GM08714 (cell line): ENCODE measurements around the gene MRPS6.

ENCODE experiments used
- H3K4me3 ChIP-seq: fragments of 200-500 bp; sonication (Bioruptor generic); 2 replicates; pipeline ENCODE4 v1.5.1; 2014; ENCODE audit warnings: mild to moderate bottlenecking, low read length, inconsistent platforms
- ZNF274 ChIP-seq: IDR thresholded peaks from 2 replicates; pipeline ENCODE4 v1.6.1; 2012; ENCODE audit warnings: mild to moderate bottlenecking, low read depth, low read length

The MRPS6 gene

DNA sequence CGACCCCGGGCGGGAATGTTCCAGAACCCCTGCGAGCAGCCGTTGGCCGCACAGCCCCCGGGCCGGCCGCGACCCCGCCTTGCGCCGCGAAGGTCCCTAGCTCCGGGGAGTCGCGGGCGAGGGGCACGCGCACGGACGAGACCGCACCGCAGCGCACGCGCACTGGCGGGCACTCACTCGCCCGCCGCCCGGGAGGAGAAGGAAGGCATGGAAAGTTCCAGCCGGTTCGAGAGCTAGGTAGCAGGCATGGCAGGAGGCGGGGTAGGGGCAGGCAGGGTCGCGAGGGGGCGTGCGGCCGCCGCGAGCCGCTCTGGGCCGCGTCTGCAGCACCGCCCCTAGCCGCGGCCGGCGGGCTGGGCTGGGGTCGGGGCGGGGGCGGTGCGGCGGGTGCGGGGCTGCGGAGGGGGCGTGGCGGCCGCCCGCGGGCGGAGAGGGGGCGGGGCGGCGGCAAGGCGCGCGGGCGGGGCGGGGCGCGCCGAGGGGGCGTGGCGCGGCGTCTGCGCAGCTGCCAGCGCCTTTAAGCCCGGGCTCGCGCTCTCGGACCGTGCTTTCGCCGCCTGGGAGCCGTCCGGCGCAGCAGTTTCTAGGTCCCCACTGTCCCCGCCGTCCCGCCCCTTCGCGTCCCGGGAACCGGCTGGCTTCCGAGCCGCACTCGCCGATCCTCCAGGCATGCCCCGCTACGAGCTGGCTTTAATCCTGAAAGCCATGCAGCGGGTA lies at the start of gene MRPS6, which contains the start of gene SLC5A3:
Gene MRPS6 (plus strand): TSS at position 547 of the 717 bp plus-strand sequence. CDS start 123 bp downstream, at position 670.
Gene SLC5A3 (plus strand): TSS at position 547 of the 717 bp plus-strand sequence. CDS start 21,621 bp downstream, outside the sequence.
- H3K4me3 ChIP-seq = peak within 1 kb of the TSS; percentile 81
- TF ChIP-seq ZNF274 = no peak

DNA sequence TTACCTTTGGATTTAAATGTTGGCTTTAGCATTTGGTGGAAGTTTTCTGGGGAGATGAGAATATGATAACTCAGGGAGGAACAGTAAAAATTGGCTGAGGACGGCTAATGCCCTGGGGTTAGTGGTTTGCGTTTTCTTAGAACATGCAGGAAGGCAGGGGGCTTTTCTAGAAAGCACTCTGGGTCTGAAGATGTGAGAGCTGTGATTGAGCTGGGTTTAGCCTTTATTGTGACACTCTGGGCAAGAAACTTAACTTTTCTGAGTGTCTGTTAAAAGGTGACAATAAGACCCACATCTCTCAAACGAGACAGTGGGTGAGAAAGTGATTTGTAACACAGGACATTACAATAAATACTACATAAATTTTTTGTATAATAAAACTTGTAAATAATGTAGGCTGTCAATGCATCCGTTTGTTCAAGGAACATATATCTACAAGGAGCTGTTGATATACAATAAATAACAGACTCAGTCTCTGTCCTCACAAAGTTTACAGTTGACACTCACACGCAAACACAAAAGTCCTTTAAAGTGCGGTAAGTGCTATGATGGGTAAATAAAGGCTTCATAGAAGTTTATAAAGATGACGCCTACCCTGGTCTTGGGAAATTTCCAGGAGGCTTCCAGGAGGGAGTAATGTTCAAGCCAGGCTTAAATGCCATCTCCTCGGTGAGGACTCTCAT lies 49.5 kb upstream of the MRPS6 start:
- no peak for TF ChIP-seq ZNF274
- no peak overlapping the region for H3K4me3 ChIP-seq

DNA sequence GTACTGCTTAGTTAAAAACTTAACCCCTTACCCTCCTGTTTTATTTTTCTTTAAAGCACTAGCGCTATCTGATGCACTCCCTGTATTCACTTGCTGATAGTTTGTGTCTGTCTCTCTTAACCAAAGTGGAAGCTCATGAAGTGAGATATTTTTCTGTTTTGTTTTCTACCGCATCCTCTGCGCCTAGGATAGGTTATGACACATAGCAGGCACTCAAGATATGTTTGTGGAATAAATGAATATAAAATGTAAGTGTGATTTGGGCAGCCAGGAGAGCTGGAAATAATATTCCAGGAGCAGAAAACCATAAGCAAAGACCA lies 49.0 kb upstream of the MRPS6 start:
- no peak overlapping the region for H3K4me3 ChIP-seq
- TF ChIP-seq ZNF274 = no peak

DNA sequence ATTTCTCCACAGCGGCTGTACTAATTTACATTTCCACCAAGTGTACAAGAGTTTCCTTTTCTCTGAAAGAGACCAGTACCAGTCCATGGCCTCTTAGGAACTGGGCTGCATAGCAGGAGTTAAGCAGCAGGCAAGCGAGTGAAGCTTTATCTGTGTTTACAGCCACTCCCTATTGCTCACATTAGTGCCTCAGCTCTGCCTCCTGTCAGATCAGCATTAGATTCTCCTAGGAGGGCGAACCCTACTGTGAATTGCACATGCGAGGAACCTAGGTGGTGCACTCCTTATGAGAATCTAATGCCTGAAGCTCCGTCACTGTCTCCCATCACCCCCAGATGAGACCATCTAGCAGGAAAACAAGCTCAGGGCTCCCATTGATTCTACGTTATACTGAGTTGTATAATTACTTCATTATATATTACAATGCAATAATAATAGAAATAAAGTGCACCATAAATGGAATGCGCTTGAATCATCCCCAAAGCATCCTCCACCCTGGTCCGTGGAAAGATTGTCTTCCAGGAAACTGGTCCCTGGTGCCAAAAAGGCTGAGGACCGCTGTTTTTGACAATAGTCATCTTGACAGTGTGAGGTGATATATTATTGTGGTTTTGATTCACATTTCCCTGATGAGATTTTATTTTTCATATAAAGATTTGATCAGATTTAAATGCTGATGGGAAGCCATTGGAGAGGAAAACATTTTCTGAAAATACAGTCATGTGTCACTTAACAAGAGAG lies 45.5 kb upstream of the MRPS6 start:
- H3K4me3 ChIP-seq = no peak overlapping the region
- TF ChIP-seq ZNF274 = no peak

DNA sequence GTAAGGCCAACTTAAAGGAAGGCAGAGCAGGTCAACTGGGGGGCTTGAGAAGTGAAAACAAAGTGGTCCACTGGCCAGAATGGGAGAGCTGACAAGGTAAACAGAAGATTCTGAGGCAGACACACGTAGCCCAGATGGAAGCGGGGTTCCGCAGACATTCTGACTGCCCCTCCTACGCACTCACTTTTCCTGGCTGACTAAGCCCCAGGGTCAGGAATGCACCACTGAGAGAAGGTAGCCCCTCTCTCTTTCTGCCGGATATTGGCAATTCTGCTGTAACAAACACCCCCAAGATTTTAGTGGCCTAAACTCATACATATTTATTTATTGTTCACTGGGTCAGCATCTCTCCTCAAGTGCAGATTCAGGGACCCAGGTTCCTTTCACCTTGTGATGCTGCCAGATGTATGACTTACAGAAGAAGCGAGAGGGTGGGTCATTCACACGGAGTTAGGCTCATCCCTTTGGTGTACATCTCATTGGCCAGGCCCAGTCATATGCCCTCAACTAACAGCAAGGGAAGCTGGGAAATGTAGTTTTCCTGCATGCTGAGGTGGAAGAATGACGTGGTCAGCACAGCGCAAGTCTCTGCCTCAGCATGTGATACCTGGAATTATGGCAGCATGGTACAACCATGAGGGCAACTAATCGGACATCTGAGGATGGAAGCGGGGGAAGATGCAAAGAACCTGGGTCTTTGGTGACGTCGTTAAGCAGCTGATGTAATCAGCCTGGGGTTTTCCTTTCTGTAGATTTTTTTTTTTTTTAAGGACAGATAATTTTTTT lies 43.4 kb upstream of the MRPS6 start:
- no peak overlapping the region for H3K4me3 ChIP-seq

DNA sequence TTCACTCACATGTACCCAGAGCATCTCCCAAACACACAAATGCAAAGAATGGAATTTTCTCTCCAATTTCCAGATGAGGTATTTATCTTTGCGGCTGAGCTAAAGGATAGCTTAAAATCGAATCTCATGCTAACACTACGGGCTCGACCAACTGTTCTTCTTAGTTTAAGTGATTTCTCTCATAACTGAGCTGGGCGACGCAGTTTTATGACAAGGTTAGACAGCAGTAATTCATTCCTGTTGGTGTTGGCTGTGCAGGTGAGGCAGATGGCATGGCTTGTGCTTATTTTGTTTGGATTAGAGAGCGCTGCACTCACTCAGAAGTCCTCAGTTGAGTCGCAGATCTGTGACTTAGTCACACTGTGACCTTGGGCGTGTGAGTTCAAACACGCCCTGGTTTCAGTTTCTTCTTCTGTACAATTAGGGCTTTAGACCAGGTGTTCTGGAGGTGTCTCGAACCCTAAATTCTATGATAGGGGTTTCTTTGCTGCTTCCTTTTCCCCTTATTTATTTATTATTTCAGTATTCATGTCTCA lies 41.5 kb upstream of the MRPS6 start:
- no peak for TF ChIP-seq ZNF274
- H3K4me3 ChIP-seq = no peak overlapping the region

More for the DNA sequence above, 43.4 kb upstream of the MRPS6 start:
- TF ChIP-seq ZNF274 = no peak

DNA sequence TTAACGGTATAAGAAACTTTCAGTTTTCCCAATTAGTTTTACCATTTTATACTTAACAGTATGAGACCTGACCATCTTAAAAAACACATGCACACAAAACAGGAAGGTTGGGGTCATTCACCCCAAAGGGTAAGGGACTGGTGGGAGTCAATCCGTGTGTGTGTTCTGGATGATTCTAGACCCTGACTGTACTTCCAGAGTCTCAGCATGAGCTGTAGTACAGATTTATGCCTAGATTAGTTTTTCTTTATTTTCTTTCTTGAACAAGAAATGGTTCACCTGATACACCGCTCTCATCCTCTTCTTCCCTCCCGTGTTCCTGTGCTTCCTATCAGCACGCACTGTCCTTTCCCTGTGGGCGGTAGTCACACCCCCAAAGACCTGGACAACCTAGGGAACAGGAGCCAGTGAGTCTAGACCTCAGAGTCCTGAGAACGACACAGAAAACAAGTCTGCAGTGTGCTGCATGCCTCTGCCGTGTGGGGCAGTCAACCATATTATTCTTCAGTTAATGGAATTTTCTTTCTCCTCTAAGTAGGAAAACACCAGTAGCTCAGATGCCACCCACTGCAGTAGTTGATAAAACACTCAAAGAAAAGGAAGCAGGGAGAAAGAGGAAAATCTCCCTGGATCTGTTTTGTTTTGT lies 38.9 kb upstream of the MRPS6 start:
- no peak overlapping the region for H3K4me3 ChIP-seq
- no peak for TF ChIP-seq ZNF274

DNA sequence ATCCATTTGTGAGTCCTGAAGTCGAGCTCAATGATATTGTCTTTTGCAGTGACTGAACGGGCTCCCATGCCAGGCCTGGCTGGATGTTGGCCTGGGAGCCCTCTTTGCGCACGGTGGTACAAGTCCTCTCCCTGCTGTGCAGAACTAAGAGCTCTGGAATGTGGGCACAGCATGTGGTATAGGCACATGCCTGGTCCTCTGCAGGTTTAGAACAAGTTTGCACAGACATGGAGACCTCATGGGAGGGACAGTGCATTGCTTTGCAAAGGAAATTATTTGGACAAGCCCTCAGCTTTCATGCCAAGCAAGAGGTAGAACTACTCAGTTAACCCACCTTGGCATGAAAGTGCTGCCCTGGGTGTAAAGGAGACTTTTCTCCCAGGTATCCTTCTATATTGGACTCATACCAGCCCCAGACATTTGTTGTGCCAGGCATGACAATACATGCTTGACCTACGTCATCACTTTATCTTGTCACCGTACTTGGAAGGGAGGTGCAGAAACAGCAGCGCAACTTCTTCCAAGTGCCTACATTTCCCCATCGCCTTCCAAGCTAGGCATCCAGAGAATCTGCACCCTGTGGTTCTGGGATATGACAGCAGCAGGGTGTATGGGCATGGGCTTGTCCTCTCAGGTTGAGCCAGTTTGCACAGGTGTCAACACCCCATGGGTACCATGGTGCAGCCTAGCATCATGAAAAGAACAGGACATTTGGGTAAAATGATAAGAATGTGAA lies 37.6 kb upstream of the MRPS6 start:
- H3K4me3 ChIP-seq = no peak overlapping the region
- TF ChIP-seq ZNF274 = no peak

DNA sequence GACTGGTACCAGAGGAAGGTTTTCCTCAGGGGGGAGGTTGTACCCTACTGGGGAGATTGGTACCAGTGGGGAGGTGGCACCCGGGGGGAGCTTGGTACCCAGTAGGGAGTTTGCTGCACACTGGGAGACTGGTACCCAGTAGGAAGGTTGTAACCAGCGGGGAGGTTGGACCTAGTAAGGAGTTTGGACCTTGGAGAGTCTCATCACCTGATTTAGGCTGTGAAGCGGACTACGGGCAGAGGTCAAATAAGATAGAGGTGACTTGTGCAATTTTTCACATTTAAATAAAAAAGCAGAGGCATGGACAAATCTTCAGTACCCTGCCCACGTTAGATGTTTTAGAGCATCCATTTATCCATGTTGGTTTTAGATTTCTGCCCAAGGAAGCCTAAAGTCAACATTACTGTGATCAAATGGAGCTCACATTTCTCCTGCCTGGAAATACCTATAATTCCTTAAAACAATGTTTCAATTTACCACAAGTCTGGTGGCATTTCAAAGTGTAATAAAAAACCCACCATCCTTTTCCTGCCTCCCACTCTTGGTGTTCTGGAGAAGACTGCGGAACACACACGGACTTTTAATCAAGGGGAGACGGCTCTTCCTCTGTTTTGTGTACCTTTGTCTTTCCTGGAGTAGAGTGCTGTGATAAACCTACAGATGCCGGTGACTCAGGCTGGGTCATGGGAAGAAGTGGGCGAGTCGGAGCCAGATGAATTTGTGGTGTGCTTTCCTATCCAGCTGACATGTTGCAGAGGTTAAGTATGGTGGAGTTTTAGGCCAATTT lies 36.2 kb upstream of the MRPS6 start:
- no peak for TF ChIP-seq ZNF274
- H3K4me3 ChIP-seq = no peak overlapping the region

DNA sequence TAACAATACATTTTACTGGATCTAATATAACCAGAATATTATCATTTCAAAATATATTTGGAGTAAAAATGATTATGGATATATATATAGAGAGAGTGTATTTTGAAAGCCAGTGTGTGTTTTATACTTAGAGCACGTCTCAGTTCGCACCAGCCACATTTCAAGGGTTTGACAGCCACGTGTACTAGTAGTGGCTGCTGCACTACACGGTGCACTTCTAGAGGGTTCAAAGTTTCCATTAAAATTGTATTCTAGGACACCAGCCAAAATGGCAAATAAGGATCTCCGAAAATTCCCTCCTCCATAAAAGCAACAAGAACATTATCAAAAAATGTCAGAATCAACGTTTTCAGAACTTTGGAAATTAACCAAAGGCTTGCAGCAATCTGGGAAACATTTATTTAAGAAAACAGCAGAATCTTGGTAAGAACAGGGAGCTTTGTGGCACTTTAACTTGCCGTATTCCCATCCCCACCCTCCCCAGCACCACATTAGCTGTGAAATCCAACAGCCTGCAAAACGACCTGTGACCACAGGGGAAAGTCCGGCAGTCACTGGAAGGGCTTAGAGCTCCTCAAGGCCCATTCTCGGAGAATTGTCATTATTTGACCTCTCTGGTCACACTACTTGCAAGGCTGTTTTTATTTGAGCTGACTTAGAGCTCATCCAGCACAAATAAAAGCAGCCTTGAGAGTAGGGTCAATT lies 33.5 kb upstream of the MRPS6 start:
- no peak overlapping the region for H3K4me3 ChIP-seq
- no peak for TF ChIP-seq ZNF274

DNA sequence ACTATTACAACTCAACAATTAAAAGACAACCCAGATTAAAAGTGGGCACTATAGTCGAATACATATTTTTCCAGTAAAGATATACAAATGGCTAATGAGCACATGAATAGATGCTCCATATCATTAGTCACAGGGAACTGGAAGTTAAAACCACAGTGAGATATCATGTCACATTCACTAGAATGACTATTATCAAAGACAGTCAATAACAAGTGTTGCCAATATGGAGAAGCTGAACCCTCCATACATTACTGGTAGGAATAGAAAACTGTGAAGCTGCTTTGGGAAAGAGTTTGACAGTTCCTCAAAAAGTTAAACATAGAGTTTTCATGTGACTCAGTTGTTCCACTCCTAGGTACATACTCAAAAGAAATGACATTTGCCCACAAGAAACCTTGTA lies 30.6 kb upstream of the MRPS6 start:
- H3K4me3 ChIP-seq = no peak overlapping the region
- TF ChIP-seq ZNF274 = no peak
